Cortex of kidney (tissue), 1 donor: ENCODE results near the gene ATF6B.

Source experiments
- DNase-seq: peaks from one replicate; lab custom pipeline; 2025; lab: John Stamatoyannopoulos, UW

ATF6B gene

GRCh38 chr6:32127717-32128592 is at the start of gene ATF6B:
TSS of gene ATF6B (minus strand) at chr6:32128246. CDS start at chr6:32128207, 39 bp downstream.
- DNase-seq = no peak

- no peak for DNase-seq
Measured at GRCh38 chr6:32177183-32177787, 49.2 kb upstream of the ATF6B start.

DNA sequence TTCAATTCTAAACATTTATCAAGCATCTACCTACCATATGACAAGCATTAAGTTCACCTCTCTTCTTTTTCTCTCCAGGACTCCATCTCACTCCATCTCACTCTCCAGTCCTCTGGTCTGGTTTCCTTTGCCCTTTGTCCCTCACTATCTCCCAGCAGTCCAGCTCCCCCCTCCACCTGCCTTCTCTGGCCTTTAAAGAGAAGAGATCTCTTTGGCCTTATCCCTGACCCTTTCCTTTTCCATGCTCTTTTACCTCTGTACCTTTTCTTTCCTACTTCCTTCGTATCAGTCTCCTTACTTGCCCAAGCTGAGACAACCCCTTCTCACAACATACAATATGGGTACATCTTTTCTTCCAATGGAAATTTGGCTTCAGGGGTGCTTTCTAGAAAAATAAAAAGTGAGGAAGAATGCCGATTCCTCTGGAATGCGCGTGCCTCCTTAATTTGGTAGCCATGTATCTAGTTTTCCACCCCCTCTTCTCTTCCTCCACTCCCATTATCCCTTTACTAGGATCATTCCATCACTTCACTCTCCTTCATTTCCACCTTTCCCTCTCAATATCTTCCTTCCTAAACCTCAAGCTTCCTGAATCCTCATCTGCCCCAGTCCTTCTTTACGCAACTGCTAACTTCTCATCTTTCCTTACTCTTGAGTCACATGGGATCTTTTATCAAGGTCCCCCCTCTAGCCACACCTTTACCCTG is 48.6 kb upstream of the ATF6B start:
- no peak for DNase-seq

DNA sequence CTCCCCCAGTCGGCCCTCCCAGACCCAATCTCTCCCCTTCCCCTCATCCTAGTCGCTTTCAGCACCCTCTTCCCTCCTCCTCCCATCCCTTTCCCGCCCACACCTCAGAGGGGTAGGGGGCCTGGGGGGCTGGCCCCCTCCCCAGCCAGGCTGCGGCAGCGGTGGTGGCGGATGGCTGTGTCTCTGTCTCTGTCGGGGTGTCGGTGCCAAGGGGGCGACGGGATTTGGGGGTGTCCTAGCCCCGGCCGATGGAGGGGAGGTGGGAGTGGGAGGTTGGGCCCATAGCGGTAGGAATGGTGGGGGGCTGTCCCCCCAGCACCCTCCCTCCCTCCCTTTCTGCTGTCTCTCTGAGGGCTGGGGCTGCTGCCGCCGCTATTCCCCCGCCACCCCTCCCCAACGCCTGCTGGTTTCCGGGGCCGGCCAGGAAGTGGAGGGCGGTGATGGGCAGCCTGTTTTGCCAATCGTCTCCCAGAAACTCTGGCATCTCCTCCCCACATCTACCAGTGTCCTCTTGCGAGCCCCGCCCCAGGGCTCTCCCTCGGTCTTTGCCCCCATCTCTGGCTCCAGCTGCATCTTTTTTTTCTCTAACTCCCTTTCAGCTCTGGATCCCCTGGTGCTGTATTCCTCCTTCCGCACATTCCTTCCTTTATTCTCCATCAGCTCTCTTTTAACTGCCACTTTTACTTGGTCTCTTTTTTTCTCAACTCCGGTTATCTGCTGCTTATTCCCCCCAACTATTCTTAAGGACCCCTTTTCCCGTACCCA is 47.8 kb upstream of the ATF6B start, which contains the start of gene AGPAT1:
AGPAT1 (minus strand) TSS at position 374 of the 765 bp plus-strand sequence. CDS start 4,588 bp downstream, outside the sequence.
- peak; percentile 43 for DNase-seq

DNA sequence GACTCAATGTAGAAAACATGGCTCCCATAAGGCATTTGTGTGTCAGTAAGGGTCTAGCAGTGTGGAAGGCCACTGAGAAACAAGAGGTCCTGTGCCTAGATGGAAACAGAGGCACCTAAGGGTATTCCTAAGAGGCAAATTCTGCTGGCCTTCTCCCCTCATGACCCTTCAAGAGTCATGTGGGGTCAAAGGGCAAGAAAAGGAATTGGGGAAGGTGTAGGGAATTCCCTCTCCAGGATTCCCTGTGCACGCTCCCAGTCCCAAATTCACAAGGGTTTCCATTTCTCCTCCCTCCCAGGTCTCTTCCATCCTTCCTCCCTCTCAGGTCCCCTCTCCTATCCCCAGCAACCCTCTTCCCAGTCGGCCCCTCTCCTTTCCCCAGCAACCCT is 47.3 kb upstream of the ATF6B start:
- DNase-seq = no peak

DNA sequence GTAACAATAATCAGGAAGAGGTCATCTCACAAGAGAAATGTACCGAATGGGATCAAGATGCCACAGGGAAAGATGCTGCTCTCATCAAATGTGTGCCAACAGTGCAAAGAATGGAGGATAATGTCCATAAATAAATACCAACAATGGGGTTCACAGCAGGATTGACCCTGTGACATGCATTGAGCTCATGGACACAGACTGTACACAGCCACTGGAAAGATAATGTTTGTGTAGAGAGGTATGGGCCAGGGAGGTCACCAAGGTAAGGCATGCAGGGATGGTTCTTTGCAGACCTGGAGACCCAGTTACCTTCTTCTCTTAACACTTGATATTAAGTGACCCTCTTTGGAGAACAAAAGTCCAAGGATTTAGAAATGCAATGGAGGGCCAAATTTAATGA is 46.4 kb upstream of the ATF6B start:
- no peak for DNase-seq

GRCh38 chr6:32173051-32173727 is 45.1 kb upstream of the ATF6B start:
- DNase-seq = no peak

GRCh38 chr6:32171234-32171633 is 43.2 kb upstream of the ATF6B start:
- DNase-seq = no peak

DNA sequence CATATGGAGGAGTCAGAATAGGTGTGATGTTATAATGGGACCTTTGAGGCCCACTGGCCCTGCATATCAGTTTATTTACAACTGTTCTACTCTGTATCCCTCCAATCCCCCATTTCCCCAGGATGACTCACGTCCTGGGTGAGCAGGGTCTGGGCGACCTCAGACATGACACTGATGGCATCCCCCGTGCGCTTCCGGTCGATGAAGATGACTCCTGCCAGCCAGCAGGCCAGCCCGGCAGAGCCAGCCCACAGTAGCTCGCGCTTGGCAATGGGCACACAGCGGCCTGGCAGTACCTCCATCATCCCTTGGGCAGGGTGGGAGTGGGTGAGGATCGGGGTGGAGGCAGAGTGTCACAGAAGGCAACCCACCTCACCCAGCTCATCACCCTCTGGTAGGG is 42.2 kb upstream of the ATF6B start:
- DNase-seq = no peak

DNA sequence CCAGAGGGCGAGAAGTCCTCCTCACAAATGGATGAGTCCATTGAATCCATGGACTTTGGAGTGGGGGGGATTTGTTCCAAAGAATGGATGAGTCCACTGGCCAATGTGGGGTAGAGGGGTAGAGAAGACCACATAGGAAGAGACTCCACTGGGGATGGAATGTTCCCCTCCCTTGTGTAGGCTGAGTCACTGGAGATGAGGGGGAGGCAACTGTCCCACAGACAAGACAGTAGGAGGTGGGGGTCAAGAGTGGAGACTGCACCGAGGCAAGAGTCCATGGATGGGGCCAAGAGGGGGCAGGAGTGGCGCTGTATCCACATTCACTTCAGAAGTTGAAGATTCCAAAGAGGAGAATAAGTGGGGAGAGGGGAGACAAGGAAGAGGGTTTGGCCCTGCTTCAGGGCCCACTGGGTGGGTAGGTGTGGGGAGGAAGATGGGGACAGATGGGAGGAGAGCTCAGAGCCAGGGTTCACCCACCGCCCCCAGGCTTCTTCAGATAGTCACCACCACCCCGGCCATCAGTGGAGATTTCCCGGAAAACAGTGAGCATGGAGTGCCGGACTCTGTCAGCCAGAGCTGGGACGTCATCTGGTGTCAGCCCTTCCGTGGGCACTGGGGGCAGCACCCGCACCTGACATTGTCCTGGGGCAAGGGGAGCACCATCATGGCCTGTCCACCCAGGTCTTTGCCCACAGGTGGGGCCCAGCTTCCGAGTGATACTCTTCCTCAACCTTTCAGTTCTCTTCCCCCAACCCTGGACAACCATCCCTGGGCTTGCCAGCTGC is 41.0 kb upstream of the ATF6B start:
- no peak for DNase-seq

DNA sequence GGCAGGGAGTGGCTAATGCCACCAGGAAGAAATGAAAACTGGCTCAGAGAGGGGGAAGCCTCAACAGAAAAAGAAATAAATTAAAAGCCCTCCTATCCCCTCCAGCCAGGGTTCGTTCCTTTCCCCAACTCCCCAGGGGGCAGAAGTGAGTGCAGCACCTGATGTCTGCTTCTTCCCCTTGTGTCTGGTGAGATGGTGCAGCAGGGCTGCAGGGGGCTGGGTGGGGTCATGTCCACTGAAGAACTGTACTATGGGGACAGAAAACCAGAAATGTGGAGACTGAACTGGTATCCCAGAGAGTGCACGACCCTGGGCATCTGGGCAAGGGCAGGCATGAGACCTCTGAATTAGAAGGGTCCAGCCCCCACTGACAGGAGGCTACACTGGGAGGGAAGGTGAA is 40.3 kb upstream of the ATF6B start:
- DNase-seq = no peak

GRCh38 chr6:32167761-32168262 is 39.8 kb upstream of the ATF6B start:
- DNase-seq = no peak

DNA sequence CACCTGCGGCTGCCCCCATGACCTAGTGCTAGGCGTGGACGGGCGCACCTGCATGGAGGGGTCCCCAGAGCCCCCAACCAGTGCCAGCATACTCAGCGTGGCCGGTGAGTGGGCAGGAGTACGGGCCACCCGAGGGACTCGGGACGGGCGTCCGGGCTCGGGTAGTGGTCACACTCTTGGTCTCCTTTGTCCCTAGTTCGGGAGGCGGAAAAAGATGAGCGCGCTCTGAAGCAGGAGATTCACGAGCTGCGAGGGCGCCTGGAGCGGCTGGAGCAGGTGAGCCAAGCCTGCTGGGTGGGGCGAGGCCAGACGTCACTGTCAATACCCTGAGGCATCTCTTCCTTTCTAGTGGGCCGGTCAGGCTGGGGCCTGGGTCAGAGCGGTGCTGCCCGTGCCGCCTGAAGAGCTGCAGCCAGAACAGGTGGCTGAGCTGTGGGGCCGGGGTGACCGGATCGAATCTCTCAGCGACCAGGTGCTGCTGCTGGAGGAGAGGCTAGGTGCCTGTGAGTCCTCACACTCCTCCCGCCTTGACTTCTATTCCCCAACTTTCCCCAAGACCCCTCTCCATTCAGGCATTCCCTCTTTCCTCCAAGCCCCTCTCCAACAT is 39.2 kb upstream of the ATF6B start:
- DNase-seq = no peak

DNA sequence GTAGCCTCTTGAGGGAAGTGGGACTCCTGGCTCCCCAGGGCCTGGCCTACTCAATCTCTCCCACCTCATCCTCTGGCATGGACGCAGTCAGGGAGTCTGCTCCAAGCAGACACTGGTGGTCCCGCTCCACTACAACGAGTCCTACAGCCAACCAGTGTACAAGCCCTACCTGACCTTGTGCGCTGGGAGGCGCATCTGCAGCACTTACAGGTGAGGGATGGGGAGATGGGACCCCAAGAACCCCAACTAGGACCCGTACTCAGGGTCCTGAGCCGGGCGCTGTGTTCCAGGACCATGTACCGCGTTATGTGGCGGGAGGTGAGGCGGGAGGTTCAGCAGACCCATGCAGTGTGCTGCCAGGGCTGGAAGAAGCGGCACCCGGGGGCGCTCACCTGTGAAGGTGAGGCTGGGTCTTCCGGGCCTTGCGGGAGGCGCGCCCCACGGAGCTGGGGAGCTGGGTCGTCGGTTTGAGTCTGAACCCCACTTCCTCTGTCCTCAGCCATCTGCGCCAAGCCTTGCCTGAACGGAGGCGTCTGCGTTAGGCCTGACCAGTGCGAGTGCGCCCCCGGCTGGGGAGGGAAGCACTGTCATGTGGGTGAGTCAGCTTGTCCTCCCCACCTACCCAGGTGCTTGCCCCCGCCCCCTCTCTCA is 38.5 kb upstream of the ATF6B start:
- no peak for DNase-seq

- no peak for DNase-seq
Measured at GRCh38 chr6:32164295-32164694, 36.2 kb upstream of the ATF6B start, which contains the start of gene EGFL8. TSS of gene EGFL8 (plus strand) at chr6:32164595. CDS start at chr6:32166166, 1,571 bp downstream.

DNA sequence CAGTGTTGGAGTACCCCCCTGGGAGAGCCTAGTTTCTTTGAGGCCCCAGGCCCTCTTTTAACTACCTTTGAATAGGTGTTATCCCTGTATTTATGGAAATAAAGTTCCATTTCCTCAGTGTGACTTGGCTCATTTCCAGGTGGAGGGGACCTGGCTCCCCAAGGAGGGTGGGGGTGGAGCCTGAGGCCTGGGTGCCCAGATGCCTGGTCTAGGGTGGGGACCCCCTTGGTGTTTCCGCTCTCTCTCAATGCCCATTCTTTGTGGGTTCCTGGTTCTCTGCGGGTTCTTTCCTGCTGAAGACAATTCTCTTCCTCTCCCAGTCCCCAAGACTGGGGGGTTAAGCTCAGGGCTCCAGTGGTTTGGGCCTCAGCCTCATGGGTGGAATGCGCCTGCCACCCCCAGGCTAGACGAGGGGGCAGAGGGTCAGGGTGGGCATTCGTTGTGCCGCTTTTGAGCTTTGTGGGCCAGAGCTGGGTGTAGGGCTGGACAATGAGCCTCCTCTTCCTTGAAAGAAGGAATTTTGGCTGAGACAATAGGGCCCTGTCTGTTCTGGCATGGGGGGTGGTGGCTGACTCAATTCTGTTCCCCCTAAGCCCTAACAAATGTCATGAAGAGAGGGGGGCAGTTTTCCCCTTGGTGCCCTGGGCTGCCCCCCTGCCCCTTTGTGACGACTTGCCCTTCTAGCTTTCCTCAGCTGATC is 35.7 kb upstream of the ATF6B start:
- DNase-seq = no peak

DNA sequence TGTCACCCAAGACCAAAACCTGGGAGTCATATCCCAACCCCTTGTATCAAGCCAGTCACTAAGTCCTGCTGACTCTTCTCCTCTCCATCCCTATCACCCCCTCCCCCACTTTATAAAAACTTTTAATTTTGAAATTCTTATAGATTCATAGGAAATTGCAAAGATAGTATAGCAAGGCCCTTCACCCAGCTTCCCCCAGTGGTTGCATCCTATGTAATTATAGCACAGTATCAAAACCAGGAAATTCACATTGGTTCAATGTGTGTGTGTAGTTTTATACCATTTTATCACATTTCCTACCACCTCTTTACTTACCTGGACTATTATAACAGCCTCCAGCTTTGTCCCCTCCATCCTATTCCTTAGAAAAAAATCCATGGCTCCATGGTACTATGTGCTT is 30.0 kb upstream of the ATF6B start:
- no peak for DNase-seq

- no peak for DNase-seq
Measured at GRCh38 chr6:32156891-32157290, 28.8 kb upstream of the ATF6B start.
